ENCODE data around the gene KCNT1.

KCNT1 gene

DNA sequence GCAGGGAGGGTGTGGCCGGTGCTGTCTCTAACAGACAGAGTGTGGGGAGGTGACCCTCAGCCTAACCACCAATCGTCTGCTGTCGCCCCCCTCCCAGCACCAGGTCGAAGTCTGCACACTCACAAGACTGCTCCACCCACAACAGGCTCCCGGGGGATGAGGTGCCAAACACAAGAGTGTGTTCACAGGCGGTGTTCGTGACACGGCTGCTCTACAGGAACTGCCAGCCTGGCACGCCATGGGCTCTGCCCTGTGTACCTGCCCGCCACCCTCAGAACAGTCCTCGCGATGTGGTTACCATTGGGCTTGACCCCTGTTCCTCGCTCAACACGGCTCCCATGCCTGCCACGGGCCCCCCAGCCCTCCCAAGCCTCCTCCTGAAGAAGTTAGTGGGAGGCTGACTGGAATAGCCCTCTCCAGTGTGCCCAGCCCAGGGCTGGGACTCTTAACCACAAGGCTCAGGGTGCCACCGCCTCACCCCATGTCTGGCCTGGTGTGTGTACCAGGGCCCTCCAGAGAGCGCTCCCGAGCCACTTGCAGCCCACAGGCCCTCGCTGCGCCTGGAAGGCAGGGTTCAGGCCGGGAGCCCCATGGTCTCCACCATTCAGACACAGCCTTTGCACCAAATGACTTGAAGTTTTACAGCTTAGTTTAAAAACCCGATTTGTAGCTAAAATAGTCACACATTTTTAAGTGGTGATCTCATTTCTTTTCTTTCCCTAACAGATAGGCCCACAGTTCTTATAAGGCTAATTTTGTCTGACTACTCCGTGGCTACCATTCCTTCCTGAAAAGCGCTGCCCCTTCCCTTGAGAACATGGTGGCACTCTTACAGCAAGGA lies 102.8 kb downstream of the KCNT1 start:
- no peak for DNase-seq

DNA sequence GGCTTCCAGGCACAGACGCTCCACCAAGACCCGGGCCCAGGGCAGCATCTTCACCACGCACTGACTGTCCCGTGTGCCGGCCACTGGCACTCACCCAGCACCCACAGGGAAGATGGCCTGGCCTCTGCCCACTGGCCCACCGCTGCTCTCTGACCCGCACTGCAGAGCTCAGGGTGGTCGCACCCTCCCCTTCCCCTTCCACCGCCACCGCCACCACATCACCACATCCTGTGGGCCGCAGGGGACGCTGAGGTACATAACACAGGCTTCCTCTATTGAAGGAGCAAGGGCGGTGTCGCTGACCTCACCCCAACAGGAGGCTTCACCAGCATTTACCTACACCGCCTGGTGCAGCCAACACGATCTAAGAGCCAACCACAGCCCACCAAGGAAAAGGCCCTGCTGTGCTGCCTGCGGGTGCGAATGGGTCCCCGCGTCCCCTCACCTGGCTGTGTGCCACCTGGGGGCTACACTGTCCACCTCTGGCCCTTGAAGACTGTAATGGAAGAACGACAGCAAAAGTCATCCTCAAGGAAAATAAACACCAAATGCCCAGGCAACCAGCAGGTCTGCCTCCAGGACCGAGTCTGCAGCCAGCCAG lies 103.5 kb downstream of the KCNT1 start:
- DNase-seq, result no peak

DNA sequence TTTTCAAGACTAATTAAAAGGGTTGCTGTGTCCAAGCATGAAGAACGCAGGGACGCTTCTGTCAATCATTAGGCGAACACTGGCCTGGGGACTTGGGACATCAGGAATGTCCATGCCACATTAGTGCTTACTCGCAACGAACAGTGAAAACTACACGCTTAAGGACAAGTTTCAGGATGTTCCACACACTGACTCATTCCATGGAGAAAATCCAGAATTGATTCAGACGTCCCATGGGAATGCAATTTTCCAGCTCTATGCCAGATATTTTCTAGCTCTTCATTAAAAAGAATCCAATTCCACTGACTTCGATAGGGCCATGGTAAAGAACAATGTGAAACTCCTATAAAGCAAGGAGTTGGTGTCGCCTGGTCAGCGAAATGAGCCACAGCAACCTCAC lies 107.2 kb downstream of the KCNT1 start:
- DNase-seq, result no peak

DNA sequence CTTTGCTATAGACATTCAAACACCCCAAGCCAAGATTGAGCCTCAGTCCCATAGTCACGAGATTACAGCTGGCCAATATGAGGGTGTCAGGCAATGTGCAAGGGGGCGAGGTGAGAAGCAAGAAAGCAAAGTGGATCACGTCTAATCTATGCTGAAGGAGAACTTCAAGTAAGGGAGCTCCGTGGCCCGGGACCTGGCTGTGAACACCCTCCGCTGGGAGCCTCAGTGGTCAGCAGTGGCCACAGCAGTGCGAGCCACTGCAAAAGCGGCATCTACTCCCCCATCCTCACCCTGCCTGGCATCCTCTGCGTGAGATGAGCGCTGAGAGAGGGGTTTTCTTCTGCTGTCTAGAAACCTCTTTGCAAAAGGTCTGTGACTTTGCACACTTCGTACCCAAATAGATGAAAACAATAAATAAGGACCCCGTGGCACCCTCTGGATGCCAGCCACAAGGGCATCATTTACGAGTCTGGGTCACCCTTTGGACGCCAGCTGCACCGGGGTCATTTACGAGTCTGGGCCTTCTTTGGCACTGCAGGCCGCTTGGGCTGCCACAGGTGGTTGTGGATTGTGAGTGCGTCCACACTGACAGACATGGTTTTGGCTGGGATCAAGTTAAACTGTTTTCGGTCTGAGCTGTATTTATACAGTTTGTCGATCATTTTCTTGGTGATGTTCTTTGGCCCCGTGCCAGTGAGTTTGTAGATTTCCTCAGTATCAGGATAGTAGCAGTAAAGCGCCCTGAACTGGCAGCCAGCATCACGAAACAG lies 109.0 kb downstream of the KCNT1 start:
- DNase-seq, result no peak

DNA sequence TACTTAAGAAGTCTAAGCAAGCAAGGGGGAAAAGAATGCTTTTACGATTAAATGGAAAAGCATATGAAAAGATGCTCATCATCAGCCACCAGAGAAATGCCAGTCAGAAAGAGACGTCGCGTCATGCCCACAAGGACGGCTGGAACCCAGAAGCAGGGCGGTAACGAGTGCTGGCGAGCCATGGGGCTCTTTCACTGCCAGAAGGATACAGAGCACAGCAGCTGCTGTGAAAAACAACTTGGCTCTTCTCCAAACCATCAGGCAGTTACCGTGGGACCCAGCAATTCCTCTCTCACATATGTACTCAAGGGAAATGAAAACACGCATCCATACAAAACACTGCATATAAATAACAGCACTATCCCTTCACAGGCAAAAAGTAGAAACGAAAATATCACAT lies 109.8 kb downstream of the KCNT1 start:
- no peak for DNase-seq

DNA sequence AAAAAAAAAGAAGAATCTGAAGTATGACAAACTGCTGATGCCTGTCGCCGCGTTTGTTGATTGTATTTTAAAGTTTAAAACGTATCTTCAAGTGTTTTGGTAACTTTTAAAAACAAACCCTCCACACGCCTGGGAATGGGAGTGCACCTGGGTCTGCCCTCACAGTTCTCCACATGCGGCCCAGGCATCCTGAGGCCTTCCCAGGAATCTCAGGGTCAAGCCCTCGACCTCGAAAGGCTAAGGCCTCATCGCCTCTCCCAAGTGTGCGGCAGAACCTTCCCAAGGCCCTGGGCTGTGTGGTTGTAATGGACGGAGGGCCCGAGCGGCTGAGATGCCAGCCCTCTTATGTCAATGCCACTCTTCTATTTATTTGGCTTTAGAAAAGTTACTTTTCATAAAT lies 111.0 kb downstream of the KCNT1 start:
- DNase-seq, result no peak

DNA sequence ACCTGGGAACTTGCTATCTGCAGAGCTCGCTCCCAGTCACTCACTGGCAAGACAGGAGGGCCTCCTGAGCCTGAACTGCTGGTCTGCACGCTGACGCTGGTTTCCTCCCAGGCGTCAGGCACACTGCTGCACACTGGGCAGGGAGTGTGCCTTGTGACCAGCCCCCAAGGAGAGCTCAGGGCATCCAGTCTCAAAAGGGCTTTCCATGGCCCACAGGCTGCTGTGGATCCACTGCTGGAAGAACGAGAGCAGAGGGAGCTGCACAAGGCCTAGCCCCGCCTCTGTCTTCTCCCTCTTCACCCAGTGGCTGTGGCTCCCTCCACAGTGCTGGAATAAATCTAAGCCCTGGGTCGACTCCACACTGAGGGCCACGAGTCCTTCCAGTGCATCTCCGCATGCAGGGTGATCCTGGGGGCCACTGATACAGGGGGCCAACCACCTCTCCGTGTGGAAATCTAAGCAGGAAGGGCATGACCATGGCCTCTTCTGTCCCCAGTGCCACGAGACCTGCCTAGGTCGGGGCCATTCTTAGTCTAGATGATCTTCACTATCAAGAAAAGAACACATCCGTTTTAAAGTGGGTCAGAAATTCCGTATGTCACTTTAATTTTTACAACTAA lies 111.8 kb downstream of the KCNT1 start:
- no peak for DNase-seq

DNA sequence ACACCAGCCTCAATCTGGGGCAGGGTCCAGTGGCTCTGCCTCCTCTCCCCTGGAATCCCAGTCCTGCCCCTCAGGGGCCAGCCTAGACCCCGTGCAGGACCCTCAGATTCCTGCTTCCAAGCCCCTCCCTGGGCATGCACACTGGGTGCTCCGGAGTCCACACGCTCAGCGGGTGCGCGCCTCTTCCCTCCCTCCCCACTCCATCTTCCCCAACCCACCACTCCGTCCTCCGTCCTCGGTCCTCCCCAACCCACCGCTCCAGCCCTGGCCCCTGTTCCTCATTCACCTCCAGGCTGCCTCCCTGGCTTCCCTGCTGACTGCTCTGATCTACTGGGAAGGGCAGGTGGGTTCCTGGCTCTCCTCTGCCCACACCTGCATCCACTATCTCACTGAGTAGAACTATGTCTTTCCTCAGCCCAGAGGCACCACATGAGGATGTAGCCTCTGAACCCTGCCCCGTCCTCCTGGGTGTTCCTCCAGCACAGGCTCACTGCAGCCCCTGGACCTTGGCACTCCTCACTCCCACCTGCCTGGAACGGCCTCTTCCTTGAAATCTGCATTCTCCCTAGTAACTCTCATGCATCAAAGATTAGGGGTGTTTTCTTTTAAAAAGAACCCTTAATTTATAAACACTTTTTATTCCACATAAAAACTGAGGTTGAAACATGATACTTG lies 112.6 kb downstream of the KCNT1 start:
- DNase-seq, result no peak

DNA sequence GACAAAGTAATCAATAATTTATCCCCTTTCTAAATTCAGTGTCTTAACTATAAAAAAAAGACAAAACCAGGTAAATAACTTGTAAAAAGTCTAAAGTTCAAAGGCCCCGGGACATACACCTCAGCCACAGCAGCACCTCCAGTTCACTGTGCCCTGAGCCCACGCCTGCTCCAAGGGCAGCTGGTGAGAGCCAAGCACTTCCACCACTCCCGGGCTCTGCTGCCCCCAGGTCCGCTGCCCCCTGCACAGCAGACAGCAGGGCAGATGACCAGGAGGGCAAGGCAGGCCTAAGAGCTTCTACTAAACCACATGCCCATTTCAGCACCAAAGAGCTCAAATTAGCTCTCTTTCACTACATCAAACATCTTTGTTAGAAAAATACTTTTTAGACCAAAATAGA lies 113.4 kb downstream of the KCNT1 start:
- DNase-seq, result no peak

DNA sequence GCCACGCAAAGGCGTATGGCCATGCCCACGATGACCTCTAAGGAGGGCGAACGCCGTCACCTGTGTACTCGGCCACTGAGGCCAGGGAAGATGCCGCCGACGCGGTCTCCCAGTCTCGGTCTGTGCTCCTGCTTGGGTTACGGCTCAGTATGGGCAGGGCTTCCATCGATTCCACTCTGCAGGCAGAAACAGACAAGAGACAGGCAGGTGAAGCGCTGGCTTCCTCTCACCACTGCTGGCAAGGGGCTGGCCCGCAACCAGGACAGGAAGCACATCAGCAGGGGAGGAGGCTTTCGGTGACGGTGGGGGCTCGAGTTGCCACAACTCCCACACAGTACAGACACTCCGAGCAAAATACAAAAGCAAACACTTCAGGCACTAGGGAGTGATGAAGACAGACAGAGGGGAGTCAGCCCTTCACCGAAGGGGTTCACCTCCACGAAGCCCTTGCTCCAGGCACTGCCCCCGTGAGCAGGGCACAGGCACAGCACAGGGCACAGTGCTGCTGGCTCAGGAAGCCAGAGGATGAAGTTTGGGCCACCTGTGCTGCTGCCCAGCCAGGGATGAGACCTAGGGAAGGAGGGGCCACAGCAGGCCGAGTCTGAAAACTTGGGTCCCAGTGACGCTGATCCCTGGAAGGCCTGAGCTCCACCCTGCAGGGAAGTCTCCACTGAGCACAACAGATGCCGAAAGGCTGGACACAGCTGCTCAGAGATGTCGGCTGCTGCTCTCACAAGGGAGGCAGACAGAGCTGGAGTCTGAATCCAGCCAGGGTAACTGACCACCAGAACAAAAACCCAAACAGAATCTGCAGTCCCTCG lies 114.1 kb downstream of the KCNT1 start:
- DNase-seq, result no peak

DNA sequence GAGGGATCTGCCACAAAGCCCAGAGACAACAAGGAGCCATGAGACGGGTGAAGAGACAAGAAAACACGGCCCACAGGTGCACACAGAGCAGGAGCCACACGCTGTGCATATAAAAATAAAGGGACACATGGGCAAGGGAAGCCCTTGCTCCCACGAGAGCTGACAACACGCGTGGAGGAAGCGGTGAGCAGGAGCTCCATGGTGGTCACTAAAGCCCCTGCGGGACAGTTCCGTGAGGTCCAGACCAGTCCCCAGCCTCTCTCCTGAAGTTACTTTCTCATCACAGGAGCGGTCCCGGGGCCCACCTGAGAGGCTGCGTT lies 114.6 kb downstream of the KCNT1 start:
- no peak for DNase-seq

DNA sequence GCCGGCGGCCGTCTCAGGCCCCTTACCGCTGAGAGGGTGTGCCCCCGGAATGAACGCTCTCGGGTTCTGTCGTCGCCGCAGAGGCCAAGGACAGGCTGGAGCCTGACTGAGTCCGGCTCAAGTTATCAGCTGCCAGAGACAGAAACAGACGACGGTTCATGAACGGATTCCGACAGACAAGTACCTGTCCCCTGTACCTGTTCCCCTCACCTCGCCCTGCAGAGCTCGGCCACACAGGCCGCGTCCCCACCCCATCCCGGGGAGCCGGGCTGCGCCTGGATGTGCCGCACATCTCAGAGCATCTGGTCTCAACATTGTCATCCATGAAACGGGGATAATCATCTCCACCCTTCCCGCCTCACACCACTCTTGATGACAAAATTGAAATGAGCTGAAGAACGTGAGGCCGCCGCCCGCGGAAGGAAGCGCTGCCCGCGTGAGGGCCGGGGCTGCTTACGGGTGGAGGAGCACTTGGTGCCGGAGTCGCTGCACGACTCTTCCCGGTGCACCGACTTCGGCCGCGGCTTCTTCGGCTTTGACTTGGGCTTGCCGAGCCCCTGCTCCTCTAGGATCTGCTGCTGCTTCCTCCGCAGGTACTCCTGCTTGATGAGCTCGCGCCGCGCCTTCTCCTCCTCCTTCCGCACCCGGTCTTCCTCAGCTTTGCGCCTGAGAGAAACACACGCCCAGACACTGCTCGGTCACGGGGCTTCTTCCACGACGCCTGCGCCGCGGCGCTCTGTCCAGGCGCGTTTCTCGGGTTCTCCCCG lies 116.1 kb downstream of the KCNT1 start:
- DNase-seq, result no peak

DNA sequence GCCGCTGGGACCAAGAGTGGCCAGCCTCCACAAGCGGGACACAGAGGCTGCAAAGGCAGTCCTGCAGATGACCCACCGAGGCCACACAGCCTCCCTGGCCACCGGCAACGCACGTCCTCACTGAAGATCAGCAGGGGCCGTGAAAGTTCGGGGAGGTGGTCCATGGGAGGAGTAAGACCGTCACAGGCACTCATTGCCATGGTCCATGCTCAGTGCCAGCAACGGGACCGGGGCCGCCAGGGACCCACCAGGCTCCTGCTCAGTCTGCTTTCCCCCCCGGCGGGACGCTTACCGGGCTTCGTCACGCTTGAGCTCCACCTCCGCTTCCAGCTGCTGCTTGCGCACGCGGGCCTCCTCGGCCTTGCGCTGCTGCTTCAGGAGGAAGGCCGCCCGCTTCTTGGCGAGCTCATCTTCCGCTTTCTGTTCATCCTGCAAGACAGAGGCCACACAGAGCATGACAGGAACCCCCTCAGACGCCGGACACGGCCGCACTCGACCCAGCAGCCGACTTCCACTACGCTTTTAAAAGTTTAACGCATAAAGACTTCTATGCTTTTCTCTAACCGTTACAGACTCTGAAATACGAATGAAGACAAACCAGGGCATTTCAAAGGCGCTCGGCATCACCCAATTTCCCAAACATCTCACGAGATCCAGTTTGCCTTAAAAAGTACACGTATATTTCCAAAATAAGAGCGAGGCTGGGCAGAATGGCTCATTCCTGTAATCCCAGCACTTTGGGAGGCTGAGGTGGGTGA lies 116.9 kb downstream of the KCNT1 start:
- DNase-seq, result no peak

DNA sequence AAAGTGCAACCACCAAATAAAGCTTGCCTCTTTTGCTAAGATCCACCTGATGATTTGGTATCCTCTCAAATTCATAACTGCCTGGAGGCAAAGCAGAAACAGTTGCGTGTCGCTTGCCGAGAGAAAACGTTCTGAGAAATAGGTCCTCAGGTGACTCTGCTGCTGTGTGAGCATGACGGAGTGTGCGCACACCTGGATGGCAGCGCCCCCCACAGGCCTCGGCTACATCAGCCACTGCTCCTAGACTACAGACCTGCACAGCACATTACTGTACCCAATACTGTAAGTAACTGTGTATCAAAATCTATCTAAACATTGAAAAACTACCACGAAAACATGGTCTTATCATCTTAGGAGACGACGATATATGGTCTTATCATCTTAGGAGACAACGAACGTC lies 117.9 kb downstream of the KCNT1 start:
- DNase-seq, result no peak

DNA sequence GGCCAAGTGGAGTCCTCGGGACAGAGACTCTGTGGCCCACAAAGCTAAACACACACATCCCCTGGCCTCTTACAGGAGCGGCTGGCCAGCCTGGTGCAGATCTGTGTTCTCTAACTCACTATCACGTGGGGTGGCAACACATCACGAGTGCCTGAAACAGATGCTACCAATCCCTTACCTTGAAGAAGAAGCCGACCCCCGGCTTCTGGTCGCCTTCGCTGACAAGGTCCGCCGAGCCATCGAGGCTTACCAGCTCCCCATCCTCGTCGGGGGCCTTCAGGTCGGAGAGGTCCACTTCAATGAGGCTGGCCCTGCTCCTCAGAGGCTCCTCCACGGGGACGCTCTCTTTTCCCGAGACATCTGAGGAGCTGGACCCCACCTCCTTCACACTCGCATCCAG lies 118.7 kb downstream of the KCNT1 start:
- no peak for DNase-seq

DNA sequence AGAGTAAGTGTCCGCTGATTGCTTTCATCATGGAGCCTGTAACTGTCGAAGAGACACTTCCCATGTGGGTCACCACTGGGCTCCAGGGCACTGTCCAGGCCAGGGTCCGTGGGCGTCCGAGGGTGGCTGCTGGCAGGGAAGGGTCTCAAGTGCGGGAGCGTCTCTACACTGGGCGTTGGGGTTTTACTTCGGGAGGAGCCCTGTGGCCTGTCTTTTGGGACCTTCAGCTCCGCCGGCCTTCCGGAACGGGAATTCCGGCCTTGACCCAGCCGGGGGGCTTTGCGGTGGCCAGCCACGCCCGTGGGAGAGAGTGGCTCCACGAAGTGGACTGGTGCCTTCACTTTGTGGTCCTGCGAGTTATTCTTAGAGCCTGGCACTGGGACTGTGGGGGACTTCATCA lies 119.1 kb downstream of the KCNT1 start:
- no peak for DNase-seq

DNA sequence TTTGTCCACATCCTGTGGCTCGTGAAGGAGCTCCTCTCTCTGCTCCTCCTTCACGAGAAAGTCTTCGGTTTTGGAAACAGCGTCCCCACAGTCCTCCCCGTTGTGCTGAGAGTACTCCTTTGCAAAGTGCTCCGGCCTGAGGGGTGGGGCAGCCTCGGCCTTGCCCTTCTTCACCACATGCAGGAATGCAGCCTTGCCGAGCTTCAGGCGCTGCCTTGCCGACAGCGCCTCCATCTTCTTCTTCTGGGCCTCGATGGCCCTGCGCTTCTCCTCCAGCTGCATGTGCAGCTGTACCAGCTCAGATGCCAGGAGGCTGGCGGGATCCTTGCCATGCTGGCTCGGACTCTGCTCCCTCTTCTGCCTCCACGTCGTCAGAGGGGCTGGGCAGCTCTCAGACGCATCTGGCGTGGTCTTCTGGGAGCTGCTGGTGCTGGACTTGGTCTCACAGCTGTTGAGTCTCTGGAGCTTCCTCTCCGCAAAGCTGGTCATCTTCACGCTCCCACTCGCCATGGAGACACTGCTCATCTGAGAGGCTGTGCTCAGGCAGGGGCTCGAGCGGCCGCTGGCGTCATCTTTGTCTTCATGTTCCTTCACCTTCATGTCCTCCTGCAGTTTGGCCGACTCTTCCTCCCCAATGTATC lies 119.9 kb downstream of the KCNT1 start:
- no peak for DNase-seq

DNA sequence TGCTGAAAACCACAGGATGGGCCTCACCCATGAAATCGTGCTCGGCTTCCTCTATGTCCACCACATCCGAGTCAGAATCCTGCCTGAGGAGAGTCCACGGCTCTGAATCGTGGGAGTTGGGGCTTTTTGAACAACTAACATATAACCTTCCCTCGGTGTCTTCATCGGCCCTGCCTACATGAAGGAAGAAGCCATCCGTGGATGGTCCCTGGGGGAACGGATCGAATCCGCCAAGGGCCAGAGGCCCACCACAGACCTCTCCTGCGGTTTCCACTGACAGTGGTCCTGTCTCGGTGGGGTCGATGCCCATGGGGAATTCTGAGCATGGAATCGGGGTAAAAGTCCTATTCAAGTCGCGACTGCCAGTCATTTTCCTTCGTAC lies 120.4 kb downstream of the KCNT1 start:
- no peak for DNase-seq

DNA sequence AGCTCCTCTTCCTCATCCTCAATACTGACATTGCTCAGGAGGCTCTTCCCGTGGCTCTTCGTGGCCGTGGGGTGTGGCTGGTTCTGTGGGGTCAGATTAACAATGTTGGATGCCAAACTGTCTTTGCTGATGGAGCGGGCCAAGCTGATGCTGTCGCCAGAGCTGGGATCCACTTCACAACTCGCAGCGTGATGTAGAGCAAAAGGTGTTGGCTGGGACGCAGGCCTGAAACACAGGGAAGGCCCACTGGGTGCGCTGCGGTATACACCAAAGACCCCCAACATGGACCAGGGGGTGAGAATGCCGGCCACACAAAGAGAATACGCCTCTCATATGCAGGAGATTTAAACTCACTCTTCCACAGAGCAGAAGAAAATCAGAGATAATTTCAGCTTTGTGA lies 121.1 kb downstream of the KCNT1 start:
- no peak for DNase-seq

Measured in suppressor macrophage treated with lipopolysaccharide for 4 hours (primary cell).